GM10266 (cell line): ENCODE results near the gene ECM2.

Experiments used
- DNase-seq: peaks from one replicate; pipeline ENCODE4 v3.0.0; 2012; ENCODE audit errors: extremely low spot score
- TF ChIP-seq, protein P1 (sequence below): IDR thresholded peaks from 2 replicates; pipeline ENCODE4 v1.5.1; 2012; ENCODE audit warnings: mild to moderate bottlenecking, low read depth; ENCODE audit not compliant: control insufficient read depth, insufficient read depth; ENCODE audit errors: missing control alignments

ECM2 gene

DNA sequence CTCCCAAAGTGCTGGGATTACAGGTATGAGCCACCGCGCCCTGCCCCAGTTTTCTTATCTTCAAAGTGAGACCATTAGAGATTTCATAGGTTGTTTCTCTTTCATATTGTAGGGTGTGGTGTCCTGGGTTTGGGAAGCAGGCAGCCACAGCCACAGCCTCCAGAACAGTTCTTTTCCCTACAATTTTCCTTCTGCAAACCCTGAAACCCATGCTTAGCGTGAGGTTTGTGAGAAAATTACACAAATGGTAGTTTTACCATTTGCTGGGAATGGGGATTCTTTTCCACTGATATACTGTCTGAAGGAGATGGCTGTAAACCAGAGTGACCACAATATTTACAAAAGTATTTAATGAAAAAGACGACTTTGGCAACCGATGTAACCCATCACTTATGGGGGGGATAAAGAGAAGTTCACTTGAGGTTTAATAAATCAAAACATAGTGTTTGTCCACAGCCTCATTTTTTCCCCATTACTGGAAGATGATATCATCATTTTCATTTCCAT lies 26.7 kb upstream of the ECM2 start:
- no peak for DNase-seq
- TF ChIP-seq, protein P1, sequence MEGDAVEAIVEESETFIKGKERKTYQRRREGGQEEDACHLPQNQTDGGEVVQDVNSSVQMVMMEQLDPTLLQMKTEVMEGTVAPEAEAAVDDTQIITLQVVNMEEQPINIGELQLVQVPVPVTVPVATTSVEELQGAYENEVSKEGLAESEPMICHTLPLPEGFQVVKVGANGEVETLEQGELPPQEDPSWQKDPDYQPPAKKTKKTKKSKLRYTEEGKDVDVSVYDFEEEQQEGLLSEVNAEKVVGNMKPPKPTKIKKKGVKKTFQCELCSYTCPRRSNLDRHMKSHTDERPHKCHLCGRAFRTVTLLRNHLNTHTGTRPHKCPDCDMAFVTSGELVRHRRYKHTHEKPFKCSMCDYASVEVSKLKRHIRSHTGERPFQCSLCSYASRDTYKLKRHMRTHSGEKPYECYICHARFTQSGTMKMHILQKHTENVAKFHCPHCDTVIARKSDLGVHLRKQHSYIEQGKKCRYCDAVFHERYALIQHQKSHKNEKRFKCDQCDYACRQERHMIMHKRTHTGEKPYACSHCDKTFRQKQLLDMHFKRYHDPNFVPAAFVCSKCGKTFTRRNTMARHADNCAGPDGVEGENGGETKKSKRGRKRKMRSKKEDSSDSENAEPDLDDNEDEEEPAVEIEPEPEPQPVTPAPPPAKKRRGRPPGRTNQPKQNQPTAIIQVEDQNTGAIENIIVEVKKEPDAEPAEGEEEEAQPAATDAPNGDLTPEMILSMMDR = no peak

DNA sequence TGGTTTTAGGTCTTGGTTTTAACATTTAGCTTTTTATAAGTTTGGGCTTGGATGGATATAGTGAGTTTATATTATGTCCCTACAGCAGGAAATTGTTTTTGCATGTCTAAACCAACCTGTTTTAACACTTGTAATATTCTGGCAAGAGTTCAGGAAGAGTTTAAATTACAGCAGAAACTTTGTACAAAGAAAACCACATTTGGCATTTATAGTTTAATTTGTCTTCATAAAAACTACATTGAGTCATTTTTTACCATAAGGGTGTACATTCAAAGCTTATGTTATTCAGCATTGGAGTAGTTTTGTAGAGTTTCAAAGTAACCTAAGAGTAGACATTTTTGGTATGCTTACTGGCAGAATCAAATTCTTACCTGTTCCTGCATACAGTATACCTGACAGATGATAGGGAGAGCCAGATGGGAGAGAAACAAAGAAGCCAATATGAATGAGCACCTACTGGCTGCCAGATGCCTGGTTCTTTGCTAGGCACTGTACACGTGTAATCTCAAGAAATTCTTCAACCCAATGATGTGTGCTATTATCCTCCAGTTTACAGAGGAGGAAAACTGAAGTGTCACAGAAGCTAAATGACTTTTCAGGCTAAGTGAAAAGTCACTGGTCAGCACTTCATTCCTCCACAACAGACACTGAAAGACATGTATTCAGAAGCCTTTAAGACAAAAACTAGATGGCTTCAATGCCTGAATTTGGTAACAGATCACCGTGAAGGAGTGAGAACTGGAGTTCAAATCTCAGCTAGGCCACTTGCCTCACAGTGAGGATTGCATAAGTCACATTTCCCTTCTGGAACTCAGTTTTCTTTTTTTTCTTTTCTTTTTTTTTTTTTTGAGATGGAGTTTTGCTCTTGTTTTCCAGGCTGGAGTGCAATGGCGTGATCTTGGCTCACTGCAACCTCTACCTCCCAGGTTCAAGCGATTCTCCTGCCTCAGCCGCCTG lies 25.9 kb upstream of the ECM2 start:
- TF ChIP-seq, protein P1 = no peak
- no peak for DNase-seq

DNA sequence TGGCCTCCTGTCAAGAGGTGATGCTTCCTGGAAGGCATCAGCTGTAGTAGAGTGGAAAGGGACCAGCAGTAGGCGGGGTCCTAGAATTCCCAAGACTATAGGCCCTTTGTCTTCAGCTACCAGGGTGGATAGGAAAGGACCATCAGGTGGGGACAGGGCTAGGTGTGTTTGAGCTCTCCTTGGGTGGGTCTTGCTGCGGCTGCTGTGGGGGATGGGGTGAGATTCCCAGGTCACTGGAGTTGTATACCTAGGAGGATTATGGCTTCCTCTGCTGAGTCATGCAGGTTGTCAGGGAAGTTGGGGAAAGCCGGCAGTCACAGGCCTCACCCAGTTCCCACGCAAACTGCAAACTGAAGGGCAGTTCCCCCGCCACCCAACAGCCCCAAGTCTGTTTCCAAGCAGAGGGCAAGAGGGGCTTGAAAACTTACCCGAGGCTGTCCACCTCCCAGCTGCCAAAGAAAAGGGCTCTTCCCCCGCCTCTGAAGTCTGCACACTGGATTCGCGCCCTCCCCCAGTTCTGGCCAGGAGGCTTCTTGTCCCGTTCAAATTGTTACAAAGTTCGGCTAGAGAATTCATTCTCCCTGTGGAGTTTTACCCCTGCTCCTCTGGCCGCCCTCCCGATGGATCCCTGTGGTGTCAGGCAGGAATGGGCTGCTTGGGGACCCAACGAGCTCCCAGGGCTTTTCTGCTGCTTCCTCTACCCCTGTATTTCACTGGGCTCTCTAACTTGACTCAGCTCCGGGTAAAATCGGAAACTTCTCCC lies 23.0 kb upstream of the ECM2 start:
- DNase-seq = no peak
- TF ChIP-seq, protein P1 = no peak

DNA sequence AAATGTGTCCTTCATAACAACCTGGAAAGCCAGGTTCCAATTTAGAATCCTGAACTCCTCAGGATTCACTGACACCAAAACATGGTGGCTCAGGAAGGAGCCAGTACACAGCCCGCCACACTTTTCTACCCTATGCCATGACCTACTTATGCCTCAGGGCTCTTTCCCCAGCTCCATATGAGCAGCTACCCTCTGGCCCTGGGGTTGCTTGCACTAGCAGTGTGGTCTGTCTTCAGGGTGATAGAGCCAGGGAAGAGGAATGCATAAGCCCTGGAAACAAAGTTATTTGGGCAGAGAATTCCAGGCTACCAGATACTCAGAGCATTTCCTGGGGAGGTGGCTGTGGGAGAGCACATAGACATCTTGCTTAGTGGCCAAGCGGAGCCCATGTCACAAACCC lies 15.0 kb upstream of the ECM2 start:
- TF ChIP-seq, protein P1 = no peak
- DNase-seq = no peak

DNA sequence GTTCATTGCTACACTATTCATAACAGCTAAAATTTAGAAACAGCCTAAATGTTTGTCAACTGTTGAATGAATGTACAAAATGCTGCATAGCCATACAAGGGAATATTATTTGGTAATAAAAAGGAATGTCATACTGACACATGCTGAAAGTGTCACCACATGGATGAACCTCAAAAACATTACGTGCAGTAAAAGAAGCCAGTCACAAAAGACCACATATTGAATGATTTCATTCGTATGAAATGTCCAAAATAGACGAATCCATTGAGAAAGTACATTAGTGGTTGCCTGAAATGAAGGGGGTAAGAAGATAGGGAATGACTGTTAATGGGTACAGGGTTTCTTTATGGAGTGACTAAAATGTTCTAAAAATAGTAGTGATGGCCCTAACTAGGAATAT lies 11.6 kb upstream of the ECM2 start:
- DNase-seq = no peak
- TF ChIP-seq, protein P1 = no peak

DNA sequence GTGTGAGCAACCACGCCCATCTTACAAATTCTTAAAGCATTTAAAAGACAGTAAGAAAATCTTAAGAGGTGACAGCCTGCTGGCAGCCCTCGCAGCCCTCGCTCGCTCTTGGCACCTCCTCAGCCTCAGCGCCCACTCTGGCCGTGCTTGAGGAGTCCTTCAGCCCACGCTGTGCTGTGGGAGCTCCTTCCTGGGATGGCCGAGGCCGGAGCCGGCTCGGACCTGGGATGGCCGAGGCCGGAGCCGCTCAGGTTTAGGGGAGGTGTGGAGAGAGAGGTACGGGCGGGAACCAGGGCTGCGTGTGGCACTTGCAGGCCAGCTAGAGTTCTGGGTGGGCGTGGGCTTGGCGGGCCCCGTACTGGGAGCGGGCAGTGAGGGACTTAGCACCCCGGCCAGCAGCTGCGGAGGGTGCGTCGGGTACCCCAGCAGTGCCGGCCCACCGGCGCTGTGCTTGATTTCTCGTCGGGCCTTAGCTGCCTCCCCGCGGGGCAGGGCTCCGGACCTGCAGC lies 9.3 kb upstream of the ECM2 start:
- TF ChIP-seq, protein P1 = no peak
- no peak for DNase-seq

DNA sequence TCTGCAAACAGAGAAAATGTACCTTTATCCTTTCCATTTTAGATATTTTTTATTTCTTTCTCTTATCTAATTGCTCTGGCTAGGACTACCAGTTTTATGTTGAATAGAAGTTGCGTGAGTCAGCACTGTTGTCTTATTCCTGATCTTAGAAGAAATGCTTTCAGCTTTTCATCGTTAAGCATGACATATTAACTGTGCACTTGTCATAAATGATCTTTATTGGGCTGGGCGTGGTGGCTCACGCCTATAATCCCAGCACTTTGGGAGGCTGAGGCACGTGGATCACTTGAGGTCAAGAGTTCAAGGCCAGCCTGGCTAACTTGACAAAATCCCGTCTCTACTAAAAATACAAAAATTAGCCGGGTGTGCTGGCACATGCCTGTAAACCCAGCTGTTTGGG lies 8.2 kb upstream of the ECM2 start:
- DNase-seq = no peak
- TF ChIP-seq, protein P1 = no peak
